ENCODE measurements around the gene ZSCAN5A.
"Not testable (repeated sequence)": the region's sequence is repeated elsewhere in the genome, so short reads cannot be mapped to it uniquely, and the experiment has no call there.

ZSCAN5A gene

DNA sequence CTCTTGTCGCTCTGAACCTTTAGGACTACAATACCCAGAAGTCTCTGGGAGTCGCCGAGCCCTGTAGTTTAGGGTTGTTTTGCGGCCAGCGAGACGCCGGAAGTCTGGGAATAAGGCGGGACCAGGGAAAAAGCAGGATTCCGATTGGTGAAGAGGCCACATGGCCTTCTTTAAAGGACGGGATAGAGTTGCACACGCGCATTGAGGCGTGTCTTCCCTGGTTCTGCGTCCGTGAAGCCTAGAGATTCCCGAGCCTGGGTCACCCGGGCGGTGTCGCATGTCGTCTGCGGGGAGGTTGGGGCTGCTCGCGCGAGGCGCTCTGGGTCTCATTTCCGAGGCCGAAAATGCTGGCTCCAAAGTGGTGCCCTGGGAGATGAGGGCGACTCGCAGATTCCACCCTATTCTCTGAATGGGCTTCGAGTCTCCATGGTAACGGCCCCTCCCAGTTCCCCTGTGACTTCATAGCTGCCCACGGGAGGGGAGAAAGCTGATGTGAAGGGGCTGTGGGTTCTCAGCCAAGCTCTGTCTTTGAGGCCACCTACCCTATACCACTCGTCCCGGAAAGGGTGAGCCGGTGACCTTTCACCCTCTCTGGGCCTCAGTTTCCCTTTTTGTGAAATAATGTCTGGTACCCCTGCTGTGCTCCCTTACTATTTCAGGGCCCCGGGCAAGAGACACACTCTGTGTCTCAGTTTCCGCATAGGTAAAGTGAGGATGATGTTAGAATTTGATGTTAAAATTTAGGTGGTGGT, 614 bp upstream of the ZSCAN5A start:
- peak; percentile 96 for DNase-seq (ENCODE audit: low spot score)

DNA sequence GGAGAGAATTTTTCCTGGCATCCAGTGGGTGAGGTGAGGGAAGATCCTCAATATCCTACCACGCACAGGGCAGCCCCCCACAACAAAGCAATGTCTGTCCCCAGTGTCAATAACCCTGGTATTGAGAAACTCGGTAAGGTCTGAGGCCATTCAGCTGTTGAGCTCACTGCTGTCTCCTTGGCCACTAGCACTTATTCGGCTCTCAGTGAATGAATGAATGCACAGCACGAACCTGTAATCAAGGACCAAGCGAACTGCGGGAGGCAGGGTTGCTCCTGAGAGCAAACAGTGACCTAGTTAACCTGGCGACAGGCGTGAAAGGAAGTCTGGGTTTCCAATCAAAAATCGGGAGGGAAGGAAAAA, 640 bp downstream of the ZSCAN5A start:
- no peak for DNase-seq (ENCODE audit: low spot score)

DNA sequence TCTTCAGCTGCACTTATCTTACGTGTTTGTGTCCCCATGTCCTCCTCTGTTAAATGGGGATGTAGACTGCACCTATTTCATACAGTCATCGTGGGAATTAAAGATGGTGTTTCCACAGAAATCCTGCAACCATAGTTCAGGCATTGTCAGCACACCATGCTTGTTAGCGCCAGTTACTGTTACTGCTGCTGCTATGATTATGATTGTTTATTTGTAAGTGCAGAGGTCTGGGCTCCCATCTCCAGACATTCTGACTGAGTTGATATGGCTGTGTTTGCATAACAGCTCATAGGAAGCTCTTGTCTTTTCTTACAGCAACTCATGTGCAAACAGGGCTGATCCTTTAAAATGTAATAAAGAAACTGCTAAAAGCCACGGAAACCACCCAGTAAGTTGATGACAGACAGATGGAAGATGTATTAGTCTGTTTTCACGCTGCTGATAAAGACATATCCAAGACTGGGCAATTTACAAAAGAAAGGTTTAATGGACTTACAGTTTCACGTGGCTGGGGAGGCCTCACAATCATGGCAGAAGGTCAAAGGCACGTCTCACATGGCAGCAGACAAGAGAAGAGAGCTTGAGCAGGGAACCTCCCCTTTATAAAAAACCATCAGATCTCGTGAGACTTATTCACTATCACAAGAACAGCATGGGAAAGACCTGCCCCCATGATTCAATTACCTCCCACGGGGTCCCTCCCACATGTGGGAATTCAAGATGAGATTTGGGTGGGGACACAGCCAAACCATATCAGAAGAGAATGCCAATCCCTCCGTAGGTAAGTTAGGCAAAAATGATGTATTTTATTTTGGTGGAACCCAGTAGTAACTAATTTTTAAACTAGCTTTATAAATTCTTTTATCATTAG, 1.6 kb downstream of the ZSCAN5A start:
- no peak for DNase-seq (ENCODE audit: low spot score)

DNA sequence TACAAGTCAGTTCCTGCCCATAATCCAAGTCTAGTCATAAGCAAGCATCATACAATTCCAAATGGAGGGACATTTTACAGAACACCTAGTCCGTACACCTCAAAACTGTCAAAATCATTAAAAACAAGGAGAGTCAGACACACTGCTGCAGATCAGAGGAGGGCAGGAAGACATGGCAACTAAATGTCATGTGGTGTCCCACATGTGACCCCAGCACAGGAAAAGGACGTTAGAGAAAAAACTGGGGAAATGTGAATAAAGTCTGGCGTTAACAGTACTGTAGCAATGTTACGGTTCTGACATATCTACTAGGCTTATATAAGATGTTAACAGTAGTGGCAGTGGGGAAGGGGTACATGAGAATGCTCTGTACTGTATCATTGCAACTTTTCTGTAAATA, 2.3 kb downstream of the ZSCAN5A start:
- no peak for DNase-seq (ENCODE audit: low spot score)

DNA sequence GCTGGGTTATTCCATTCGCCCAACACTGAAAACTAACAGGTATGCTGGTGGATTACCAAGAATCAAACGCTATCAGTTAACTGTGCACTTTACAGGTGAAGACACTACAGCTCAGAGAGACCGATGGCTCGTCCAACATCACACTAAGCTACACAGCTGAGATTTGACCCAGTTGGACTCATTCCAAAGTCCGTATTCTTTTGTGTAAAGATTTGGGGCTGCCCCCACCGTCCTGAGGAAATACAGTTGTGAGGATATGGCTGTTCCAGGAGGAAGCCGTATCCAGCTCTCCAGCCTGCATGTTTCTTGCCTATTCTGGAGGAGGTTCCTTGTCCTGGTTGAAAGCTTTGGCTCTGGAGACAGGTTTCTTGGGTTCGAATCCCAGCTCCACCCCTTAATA, 4.2 kb downstream of the ZSCAN5A start:
- DNase-seq (ENCODE audit: low spot score) = no peak

DNA sequence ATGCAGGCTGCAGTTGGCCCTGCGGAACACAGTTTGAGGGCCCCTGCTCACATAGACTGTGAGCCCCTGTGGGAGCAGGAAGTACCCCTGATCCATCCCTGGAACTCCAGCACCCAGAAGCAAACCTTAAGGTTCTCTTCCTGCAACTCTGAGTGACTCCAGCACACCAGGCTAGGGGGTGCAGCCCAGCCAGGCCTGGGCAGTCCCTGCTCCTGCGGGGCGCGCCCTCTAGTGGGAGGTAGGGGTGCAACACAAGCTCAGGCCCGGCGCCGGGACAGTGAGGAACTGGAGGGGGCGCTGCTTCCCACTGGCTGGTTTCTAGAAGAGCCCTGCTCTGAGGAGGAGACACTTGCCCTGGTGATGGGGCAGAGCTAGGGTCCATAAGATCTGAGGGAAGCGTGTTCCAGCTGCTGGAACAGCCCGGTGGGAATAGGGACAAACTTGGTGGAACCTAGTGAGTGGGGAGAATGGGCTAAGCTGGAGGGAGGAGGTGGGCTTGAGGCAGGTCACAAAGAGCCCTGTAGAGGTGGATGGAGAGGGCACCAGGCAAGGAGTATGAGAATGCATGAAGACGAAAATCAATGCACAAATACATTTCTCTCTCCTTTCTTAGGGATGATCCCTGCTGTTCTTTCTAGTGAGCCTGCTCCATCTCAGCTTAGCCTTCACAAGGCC, 5.0 kb downstream of the ZSCAN5A start:
- DNase-seq (ENCODE audit: low spot score) = peak; percentile 61

DNA sequence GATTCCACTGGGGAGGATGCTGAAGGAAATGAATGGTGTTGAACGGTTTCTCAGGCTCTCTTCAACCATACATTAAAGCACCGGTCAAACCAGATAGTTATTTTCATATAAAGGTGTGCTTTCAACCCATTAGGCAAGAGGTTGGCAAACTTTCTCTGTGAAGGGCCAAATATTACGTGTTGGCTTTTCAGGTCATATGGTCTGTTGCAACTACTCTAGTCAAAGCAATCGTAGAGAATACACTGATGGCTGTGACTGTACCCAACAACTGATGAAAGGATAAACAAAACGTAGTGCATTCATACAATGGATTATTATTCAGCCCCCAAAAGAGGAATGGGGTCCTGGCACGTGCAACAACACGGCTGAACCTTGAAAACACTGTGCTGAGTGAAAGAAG, 5.8 kb downstream of the ZSCAN5A start:
- DNase-seq (ENCODE audit: low spot score) = no peak

DNA sequence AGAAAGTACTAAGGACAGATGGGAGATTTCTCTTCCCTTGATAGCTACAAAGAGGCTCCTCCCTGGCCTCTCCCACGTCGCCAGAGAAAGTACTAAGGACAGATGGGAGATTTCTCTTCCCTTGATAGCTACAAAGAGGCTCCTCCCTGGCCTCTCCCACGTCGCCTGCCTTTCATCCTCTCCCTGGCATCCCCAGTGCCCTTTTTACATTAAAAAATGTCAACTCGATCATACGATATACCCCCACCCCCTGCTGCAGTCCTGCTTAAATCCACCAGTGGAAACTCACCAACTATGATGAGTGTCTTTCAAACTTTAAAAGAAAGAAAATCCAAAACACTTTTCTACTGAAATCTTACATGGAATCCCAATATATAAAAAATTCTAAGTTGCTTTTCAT, 7.6 kb downstream of the ZSCAN5A start:
- not testable (repeated sequence) for DNase-seq (ENCODE audit: low spot score)

DNA sequence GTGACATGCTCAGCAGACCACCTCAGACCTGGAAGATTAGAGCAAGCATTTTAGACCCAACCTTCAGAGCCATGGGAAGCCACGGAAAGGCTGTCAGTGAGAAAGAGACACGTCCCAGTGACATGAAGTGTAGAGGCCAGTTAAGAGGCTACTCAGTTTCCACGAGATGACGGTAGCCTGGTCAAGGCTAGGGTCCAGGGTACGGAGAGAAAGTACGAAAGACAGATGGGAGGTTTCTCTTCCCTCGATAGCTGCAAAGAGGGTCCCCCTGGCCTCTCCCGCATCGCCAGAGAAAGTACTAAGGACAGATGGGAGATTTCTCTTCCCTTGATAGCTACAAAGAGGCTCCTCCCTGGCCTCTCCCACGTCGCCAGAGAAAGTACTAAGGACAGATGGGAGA, 8.6 kb downstream of the ZSCAN5A start:
- DNase-seq (ENCODE audit: low spot score) = no peak

DNA sequence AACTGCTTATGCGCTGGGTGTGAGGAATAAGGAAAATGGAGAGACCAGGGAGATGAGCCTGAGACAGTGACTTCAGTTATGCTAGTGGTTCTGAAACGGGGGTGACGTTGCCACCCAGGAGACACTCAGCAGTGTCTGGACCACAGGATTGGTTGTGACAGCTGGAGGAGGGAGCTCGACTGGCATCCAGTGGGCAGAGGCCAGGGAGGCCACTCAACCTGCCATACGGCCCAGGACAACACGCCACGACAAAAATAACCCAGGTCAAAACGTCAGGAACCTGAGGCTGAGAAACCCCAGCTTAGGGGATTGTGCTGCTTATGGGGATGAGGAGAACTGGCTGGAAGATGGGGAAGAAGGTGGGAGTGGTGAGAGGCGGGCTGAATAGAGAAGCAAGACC, 10.4 kb downstream of the ZSCAN5A start:
- no peak for DNase-seq (ENCODE audit: low spot score)

DNA sequence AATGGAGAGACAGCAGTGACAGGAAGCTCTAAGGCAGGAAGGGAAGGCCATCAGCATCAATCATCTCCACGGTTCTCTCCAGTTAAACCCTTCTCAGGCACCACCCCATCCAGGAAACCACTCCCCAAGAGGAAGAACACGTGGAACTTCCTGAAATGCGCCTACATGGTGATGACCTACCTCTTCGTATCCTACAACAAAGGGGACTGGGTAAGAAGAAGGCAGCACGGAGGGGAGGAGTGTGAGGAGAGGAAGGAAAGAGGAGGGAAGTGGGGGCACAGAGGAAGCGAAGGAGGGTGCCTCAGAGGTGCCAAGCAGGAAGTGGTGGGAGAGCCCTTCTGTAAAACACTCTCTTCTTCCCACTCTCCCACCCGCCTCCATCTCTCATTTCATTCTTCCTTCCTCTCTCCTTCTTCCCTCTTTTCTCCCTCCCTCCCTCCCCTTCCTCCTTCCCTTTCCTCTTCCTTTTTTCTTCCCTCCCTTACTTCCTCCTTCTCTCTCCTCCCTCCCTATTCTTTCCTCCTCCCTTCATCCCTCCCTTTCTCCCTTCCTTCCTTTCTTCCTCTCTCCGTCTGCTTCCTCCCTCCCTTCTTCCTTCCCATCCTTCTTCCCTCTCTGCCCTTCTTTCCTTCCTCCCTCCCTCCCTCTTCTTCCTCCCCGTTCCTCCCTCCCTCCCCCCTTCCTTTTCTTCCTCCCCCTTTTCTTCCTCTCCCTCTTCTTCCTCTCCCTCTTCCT, 12.6 kb downstream of the ZSCAN5A start:
- DNase-seq (ENCODE audit: low spot score) = no peak

DNA sequence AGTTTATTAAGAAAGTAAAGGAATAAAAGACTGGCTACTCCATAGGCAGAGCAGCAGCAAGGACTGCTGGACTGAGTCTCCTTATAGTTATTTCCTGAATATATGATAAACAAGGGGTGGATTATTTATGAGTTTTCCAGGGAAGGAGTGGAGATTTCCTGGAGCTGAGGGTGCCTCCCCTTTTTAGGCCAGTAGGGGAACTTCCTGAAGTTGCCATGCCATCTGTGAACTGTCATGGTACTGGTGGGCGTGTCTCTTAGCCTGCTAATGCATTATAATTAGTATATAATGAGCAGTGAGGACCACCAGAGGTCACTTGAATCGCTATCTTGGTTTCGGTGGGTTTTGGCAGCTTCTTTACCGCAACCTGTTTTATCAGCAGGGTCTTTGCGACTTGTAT, 13.5 kb downstream of the ZSCAN5A start:
- peak; percentile 36 for DNase-seq (ENCODE audit: low spot score)

DNA sequence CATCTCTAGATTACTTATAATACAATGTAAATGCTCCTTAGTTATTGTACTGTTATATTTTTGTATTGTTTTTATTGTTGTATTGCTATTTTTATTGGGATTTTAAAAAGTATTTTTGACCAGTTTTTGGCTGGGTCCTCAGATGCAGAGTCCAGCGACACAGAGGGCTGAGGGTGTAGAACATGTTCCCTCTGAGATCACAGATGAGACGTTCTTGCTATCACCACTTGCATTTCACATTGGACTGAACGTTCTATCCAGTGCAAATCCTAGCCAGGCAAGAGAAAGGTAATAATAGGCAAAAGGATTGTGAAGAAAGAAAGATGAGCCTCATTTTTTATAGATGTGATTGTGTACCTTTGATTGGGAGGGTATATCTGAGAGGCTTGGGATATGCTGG, 15.0 kb downstream of the ZSCAN5A start:
- DNase-seq (ENCODE audit: low spot score) = no peak

DNA sequence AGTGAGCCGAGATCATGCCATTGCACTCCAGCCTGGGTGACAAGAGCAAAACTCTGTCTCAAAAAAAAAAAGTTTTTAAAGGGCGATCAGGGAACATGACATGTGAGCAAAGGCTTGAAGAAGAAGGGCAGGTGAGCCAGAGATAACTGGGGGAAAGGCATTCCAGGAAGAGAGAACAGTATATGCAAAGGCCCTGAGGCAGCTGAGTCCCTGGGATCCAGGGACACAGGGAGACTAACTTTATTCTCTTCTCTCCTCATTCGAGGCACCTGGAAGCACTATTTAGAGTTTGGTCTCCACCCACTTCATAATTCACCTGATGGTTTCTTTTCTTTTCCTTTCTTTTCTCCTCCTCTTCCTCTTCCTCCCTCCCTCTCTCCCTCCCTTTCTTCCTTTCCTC, 17.6 kb downstream of the ZSCAN5A start:
- DNase-seq (ENCODE audit: low spot score) = no peak

DNA sequence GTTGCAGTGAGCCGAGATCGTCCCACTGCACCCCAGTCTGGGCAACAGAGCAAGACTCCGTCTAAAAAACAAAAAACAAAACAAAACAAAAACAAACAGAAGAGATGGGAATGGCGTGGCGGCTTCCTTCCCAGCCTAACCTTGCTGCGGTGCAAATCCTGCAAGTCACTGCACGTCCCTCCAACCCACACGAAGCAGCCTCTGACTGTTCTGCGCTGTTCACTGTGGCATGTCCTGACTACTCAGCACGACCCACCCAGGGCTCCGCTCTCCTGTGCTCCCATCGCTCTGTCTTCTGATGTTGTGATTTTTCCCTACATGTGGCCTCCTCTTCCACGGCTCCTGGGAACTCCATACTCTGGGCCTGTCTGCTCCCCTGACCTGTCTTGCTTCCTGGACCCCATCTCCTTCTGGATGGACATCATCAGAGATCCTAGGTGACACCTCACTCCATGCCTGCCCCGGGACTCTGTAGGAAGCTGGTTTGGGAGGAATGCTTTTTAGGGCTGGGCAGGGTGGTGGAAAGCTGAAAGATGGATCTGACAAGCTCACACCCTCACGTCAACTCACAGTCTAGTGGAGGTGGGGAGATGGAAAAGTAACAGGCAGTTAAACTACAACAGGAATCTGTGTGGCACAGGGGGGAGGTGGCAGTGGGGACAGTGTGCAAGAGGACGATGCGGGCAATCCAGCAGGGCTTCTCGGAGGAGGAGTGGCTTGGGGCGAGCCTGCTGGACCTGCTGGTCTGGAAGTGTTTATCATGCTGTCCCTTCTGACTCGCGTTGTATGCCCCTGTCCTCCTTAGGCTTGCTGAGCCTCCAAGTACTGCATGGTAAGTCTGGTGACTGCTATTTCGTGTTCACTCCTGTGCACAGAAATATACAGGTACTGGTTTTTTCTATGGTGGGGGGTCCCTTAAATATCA, 18.8 kb downstream of the ZSCAN5A start:
- DNase-seq (ENCODE audit: low spot score) = no peak

DNA sequence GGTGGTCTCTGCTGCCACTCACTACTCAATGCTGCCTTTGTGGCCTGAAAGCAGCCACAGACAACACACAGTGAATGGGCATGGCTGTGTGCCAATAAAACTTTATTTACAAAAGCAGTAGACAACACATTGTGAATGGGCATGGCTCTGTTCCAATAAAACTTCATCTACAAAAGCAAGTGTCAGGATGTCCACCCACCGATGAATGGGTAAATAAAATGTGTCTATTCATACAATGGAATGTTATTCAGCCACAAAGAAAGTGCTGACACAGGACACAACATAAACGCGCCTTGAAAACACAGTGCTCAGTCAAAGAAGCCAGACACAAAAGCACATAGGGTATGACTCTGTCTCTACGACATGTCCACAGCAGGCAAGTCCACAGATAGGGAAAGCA, 20.1 kb downstream of the ZSCAN5A start:
- peak; percentile 30 for DNase-seq (ENCODE audit: low spot score)

DNA sequence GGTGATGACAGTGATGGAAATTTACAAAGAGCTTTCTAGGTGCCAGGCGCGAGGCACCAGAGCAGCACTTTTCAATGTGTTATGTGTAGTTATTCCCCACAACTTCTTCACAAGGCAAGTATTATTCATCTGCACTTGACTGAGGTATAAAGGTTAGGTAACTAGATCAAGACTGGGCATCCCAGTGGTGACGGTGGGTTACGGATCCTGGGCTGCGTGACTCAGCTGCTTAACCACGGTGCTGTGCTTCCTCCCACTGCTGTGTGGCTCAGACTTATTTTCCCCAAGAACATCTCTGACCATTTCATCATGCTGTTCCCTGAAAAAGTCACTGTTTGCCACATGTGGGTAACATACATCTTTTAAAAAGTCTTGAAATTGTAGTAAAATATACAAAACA, 22.8 kb downstream of the ZSCAN5A start:
- no peak for DNase-seq (ENCODE audit: low spot score)

DNA sequence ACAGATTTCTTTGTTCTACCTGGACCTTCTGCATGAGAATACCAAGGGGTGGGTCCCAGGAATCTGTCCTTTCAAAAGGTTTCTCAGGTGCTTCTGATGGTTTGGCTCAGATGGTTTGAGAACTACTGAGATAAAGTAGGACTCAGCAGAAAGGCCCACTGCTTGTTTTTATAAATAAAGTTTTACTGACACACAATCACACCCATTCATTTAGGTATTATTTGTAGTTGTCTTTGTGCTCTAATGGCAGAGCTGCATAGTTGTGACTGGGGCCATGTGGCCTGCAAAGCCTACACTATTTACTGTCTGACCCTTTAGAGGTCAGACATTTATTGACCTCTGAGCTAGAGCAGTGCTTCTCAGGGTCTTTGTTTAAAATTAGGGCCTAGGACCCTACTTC, 24.5 kb downstream of the ZSCAN5A start:
- no peak for DNase-seq (ENCODE audit: low spot score)

DNA sequence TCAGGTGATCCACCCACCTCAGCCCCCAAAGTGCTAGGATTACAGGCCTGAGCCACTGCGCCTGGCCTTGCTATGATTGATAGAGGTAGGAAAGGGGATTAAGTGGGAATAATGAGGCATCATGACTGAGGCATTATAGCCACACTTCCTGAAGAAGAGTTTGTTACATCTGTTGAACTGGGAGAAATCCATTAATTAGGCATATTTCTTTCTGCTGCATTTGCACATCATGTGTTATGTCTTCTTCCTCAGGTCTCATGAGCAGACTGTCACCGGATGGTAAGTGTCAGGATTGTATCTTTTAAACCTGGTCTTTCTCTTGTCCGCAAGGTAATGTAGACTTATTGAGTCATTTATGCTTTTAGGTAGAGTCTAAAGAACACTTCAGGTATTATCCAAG, 29.9 kb downstream of the ZSCAN5A start:
- DNase-seq (ENCODE audit: low spot score) = no peak

DNA sequence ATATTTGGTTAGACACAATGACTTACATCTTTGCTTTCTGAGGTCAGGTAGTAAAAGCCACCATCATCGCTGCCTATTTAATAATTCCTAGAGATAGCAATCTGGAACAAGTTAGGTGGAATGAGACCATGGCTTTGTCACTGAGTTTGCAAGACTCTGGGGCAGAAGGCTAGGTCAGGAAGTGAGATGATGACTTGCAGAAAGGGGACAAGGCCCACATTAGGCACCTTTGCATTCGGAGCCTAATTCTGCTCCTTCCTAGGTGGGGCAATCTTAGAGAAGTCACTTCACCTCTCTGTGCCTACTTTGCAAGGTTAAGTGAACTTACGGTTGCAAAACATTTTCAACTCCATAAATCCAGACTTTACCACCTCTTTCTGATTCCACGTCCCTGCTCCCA, 31.8 kb downstream of the ZSCAN5A start:
- DNase-seq (ENCODE audit: low spot score) = no peak

DNA sequence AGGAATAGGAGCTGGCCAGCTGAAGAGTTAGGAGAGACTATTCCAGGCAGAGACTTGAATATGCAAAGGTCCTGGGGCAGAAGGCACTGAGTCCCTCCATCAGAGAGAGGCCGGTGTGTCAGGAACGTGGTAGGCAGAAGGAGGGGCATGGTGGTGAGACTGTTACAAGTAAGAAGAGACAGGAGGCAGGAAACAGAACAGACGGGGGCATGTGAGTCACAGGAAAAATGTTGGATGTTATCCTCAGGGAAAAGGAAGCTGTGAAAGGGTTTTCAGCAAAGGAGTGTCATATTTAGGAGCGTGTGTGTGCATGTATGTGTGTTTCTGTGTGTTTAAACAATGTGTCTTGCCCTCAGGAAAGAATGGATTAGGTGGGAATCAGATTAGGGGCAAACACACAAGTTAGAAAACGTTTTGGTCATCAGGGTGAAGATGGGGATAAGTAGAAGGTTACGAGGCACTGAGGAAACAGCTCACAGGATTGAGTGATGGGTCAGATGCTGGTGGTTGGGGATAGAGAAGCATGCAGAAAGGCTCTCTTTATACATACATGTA, 41.0 kb downstream of the ZSCAN5A start:
- DNase-seq (ENCODE audit: low spot score) = peak; percentile 21

All from RKO (cell line).